HepG2 (cell line): ENCODE measurements around the gene RHBDF2. TPM values are rescaled to one million over a fixed set of nuclear protein-coding genes. Genes with fewer than 3 reads are reported as not detected.

Source experiments
- ATF7 ChIP-seq, 2 experiments: fragments of 450-650 bp in 1 of 2; sonication (generic) in 1 of 2; formaldehyde crosslinking in 1 of 2; IDR thresholded peaks; 2 replicates each; pipeline versions ENCODE4 v1.4.0 to v1.6.1; 2016 to 2020; ENCODE audit warnings: antibody characterized with exemption in 1 of 2, mild to moderate bottlenecking in 1 of 2, missing genetic modification reagents in 1 of 2
- HDAC6 ChIP-seq: fragments of 200-600 bp; sonication (generic); IDR thresholded peaks from 2 replicates; pipeline ENCODE4 v1.7.0; 2017; ENCODE audit warnings: mild to moderate bottlenecking, antibody characterized with exemption, low read length, low read depth
- NR2F6 ChIP-seq, 2 experiments: IDR thresholded peaks; 2 replicates each; pipeline ENCODE4 v1.6.1; 2016; ENCODE audit warnings: antibody characterized with exemption in 1 of 2, mild to moderate bottlenecking in 1 of 2
- PHF21A ChIP-seq: sonication (generic); formaldehyde crosslinking; IDR thresholded peaks from 2 replicates; pipeline ENCODE4 v1.5.0; 2020; ENCODE audit warnings: mild to moderate bottlenecking, missing genetic modification reagents
- SAP130 ChIP-seq: IDR thresholded peaks from 2 replicates; pipeline ENCODE4 v1.6.1; 2016; ENCODE audit warnings: low read depth
- TBL1XR1 ChIP-seq: fragments of 150-350 bp; IDR thresholded peaks from 2 replicates; pipeline ENCODE4 v1.6.1; 2014; ENCODE audit warnings: borderline replicate concordance, low read length; ENCODE audit not compliant: partially characterized antibody
- XRCC5 ChIP-seq: fragments of 200-400 bp; formaldehyde crosslinking; optimal IDR thresholded peaks from 2 replicates; pipeline ENCODE3; 2017; ENCODE audit warnings: mild to moderate bottlenecking, low read length
- ZBTB7B ChIP-seq: sonication (generic); formaldehyde crosslinking; IDR thresholded peaks from 2 replicates; pipeline ENCODE4 v1.4.0; 2020; ENCODE audit warnings: missing genetic modification reagents
- ZNF124 ChIP-seq: sonication (generic); formaldehyde crosslinking; IDR thresholded peaks from 2 replicates; pipeline ENCODE4 v1.4.0; 2020; ENCODE audit warnings: missing genetic modification reagents
- ZNF3 ChIP-seq: IDR thresholded peaks from 2 replicates; pipeline ENCODE4 v1.7.0; 2017; ENCODE audit warnings: inconsistent platforms
- ZNF766 ChIP-seq: sonication (generic); formaldehyde crosslinking; IDR thresholded peaks from 2 replicates; pipeline ENCODE4 v1.5.0; 2020; ENCODE audit warnings: missing genetic modification reagents, borderline replicate concordance
- ZNF788 ChIP-seq: sonication (generic); formaldehyde crosslinking; IDR thresholded peaks from 2 replicates; pipeline ENCODE4 v1.5.0; 2020; ENCODE audit warnings: mild to moderate bottlenecking, missing genetic modification reagents, borderline replicate concordance
- ZNF83 ChIP-seq: sonication (generic); formaldehyde crosslinking; IDR thresholded peaks from 2 replicates; pipeline ENCODE4 v1.4.0; 2020; ENCODE audit warnings: missing genetic modification reagents, mild to moderate bottlenecking, borderline replicate concordance
- polyA plus RNA-seq, 8 experiments: library from polyadenylated mRNA; depleted of rRNA in 3 of 8; stranded (reverse) in 7 of 8; unstranded in 1 of 8; fragments of >200 nt; fragmentation: Illumina TruSeq in 4 of 8; extraction: Trizol in 4 of 8; gene quantifications; 2 replicates each; pipeline versions ENCODE4 v1.2.1 to v1.2.3, GENCODE V29; 2011 to 2016; ENCODE audit warnings: low read depth in 4 of 8, missing spikeins in 1 of 8, mixed read lengths in 1 of 8; ENCODE audit not compliant: insufficient read depth in 1 of 8
- total RNA-seq, 5 experiments: library from RNA; depleted of rRNA; stranded (reverse); fragments of >200 nt; fragmentation: Illumina TruSeq; extraction: Trizol; gene quantifications; 2 replicates each; pipeline ENCODE4 v1.2.3, GENCODE V29; 2016; ENCODE audit warnings: low read depth in 1 of 5
- TF ChIP-seq, protein P1 (sequence below): sonication (generic); formaldehyde crosslinking; IDR thresholded peaks from 2 replicates; pipeline ENCODE4 v1.4.0; 2020; ENCODE audit warnings: missing genetic modification reagents
- TF ChIP-seq, protein P2 (sequence below): sonication (generic); formaldehyde crosslinking; IDR thresholded peaks from 2 replicates; pipeline ENCODE4 v1.5.0; 2020; ENCODE audit warnings: mild to moderate bottlenecking, missing genetic modification reagents, moderate library complexity
- TF ChIP-seq, protein P3 (sequence below): sonication (generic); formaldehyde crosslinking; IDR thresholded peaks from 2 replicates; pipeline ENCODE4 v1.8.1; 2022; ENCODE audit warnings: low read depth, mild to moderate bottlenecking, missing genetic modification reagents
- TF ChIP-seq, protein P4 (sequence below), 2 experiments: fragments of 450-650 bp in 1 of 2; sonication (generic) in 1 of 2; formaldehyde crosslinking; IDR thresholded peaks; 2 replicates each; pipeline versions ENCODE4 v1.5.0 to v1.8.0; 2020 to 2022; ENCODE audit warnings: mild to moderate bottlenecking in 1 of 2, missing genetic modification reagents in 1 of 2
- TF ChIP-seq, protein P5 (sequence below), 2 experiments: sonication (generic) in 1 of 2; formaldehyde crosslinking in 1 of 2; IDR thresholded peaks; 2 replicates each; pipeline versions ENCODE4 v1.4.0 to v1.6.1; 2018 to 2020; ENCODE audit warnings: missing genetic modification reagents in 2 of 2, borderline replicate concordance in 1 of 2, low read depth in 1 of 2, mild to moderate bottlenecking in 1 of 2, missing biosample characterization in 1 of 2

RHBDF2 gene
- total and polyA plus RNA-seq, 2 of the 13 experiments (the other 11 are each of a cell fraction or from before 2014, with no cell fraction given) = 7.8 to 24.2 TPM

DNA sequence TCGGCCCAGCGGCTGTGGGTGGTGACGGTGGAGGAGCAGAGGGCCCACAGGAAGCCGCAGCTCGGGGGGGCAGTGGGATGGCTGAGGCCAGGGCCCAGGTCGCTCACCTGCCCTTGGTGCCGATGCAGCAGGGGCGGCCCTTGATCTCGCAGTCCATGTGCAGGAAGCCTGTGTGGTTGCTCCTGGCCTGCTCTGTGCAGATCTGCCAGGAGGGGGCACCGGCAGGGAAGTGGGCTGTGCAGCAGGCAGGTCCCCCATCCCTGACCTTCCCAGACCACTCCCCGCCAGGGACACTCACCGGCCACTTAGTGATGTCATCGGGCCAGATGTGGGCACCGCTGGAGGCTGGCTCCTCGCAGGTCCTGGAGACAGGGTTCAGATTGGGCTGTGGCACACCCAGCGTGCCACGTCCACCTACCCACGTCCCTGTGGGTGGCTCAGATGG, 27.7 kb downstream of the RHBDF2 start (continued):
- TF ChIP-seq, protein P1, sequence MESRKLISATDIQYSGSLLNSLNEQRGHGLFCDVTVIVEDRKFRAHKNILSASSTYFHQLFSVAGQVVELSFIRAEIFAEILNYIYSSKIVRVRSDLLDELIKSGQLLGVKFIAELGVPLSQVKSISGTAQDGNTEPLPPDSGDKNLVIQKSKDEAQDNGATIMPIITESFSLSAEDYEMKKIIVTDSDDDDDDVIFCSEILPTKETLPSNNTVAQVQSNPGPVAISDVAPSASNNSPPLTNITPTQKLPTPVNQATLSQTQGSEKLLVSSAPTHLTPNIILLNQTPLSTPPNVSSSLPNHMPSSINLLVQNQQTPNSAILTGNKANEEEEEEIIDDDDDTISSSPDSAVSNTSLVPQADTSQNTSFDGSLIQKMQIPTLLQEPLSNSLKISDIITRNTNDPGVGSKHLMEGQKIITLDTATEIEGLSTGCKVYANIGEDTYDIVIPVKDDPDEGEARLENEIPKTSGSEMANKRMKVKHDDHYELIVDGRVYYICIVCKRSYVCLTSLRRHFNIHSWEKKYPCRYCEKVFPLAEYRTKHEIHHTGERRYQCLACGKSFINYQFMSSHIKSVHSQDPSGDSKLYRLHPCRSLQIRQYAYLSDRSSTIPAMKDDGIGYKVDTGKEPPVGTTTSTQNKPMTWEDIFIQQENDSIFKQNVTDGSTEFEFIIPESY (CRISPR knock-in tag) = peak; percentile 21; the same call in 1 of the 2 replicates
- peak; percentile 25; the same call in 1 of the 2 replicates for TF ChIP-seq SAP130 (CRISPR knock-in tag)
- TF ChIP-seq PHF21A (CRISPR knock-in tag) = no peak
- TF ChIP-seq, protein P2, sequence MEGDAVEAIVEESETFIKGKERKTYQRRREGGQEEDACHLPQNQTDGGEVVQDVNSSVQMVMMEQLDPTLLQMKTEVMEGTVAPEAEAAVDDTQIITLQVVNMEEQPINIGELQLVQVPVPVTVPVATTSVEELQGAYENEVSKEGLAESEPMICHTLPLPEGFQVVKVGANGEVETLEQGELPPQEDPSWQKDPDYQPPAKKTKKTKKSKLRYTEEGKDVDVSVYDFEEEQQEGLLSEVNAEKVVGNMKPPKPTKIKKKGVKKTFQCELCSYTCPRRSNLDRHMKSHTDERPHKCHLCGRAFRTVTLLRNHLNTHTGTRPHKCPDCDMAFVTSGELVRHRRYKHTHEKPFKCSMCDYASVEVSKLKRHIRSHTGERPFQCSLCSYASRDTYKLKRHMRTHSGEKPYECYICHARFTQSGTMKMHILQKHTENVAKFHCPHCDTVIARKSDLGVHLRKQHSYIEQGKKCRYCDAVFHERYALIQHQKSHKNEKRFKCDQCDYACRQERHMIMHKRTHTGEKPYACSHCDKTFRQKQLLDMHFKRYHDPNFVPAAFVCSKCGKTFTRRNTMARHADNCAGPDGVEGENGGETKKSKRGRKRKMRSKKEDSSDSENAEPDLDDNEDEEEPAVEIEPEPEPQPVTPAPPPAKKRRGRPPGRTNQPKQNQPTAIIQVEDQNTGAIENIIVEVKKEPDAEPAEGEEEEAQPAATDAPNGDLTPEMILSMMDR (CRISPR knock-in tag) = peak; percentile 78
- TF ChIP-seq, protein P3, sequence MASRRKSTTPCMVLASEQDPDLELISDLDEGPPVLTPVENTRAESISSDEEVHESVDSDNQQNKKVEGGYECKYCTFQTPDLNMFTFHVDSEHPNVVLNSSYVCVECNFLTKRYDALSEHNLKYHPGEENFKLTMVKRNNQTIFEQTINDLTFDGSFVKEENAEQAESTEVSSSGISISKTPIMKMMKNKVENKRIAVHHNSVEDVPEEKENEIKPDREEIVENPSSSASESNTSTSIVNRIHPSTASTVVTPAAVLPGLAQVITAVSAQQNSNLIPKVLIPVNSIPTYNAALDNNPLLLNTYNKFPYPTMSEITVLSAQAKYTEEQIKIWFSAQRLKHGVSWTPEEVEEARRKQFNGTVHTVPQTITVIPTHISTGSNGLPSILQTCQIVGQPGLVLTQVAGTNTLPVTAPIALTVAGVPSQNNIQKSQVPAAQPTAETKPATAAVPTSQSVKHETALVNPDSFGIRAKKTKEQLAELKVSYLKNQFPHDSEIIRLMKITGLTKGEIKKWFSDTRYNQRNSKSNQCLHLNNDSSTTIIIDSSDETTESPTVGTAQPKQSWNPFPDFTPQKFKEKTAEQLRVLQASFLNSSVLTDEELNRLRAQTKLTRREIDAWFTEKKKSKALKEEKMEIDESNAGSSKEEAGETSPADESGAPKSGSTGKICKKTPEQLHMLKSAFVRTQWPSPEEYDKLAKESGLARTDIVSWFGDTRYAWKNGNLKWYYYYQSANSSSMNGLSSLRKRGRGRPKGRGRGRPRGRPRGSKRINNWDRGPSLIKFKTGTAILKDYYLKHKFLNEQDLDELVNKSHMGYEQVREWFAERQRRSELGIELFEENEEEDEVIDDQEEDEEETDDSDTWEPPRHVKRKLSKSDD (CRISPR knock-in tag) = 0 out of 2 replicates have a peak, but pooled peaks have one; percentile 10
- peak; percentile 79 for TF ChIP-seq XRCC5
- no peak for TF ChIP-seq HDAC6
- peak; percentile 29; the same call in 1 of the 2 replicates for TF ChIP-seq ZNF788 (CRISPR knock-in tag)
- TF ChIP-seq, protein P4, sequence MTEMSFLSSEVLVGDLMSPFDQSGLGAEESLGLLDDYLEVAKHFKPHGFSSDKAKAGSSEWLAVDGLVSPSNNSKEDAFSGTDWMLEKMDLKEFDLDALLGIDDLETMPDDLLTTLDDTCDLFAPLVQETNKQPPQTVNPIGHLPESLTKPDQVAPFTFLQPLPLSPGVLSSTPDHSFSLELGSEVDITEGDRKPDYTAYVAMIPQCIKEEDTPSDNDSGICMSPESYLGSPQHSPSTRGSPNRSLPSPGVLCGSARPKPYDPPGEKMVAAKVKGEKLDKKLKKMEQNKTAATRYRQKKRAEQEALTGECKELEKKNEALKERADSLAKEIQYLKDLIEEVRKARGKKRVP (CRISPR knock-in tag; IDR thresholded peaks at IDR 0.05) = no peak
- TF ChIP-seq ZNF3 (CRISPR knock-in tag) = no peak
- TF ChIP-seq, protein P5, sequence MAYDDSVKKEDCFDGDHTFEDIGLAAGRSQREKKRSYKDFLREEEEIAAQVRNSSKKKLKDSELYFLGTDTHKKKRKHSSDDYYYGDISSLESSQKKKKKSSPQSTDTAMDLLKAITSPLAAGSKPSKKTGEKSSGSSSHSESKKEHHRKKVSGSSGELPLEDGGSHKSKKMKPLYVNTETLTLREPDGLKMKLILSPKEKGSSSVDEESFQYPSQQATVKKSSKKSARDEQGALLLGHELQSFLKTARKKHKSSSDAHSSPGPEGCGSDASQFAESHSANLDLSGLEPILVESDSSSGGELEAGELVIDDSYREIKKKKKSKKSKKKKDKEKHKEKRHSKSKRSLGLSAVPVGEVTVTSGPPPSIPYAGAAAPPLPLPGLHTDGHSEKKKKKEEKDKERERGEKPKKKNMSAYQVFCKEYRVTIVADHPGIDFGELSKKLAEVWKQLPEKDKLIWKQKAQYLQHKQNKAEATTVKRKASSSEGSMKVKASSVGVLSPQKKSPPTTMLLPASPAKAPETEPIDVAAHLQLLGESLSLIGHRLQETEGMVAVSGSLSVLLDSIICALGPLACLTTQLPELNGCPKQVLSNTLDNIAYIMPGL (CRISPR knock-in tag; IDR thresholded peaks at IDR 0.05; ENCODE audit: borderline replicate concordance in 1 of 2, low read depth in 1 of 2) = peak in 1 of 2 experiments; percentile 59; a peak in 1 of 4 replicates
- 0 out of 2 replicates have a peak, but pooled peaks have one; percentile 76 for TF ChIP-seq ZNF83
- TF ChIP-seq ATF7 (IDR thresholded peaks at IDR 0.05) = peak; percentile 69
- TF ChIP-seq ATF7 (CRISPR knock-in tag; IDR thresholded peaks at IDR 0.05) = no peak
- no peak for TF ChIP-seq ZNF124 (CRISPR knock-in tag)
- no peak for TF ChIP-seq NR2F6 (IDR thresholded peaks at IDR 0.05)
- peak; percentile 12; the same call in 1 of the 2 replicates for TF ChIP-seq NR2F6 (CRISPR knock-in tag; IDR thresholded peaks at IDR 0.05)
- 0 out of 2 replicates have a peak, but pooled peaks have one; percentile 27 for TF ChIP-seq ZBTB7B
- TF ChIP-seq ZNF766 = no peak
- no peak for TF ChIP-seq TBL1XR1
